Gastroesophageal sphincter (tissue), 4 donors: ENCODE measurements around the gene ARHGEF7. TPM values are rescaled to one million over a fixed set of nuclear protein-coding genes. Genes with fewer than 3 reads are reported as not detected.

Experiments used
- ATAC-seq: fragments of 150-250 bp; one replicate; pipeline ENCODE4 v1.9.1; 2016; ENCODE audit warnings: mild to moderate bottlenecking, moderate library complexity
- H3K27ac ChIP-seq, 4 donors: fragments of 200-600 bp; sonication (generic) in 3 of 4; 1 replicate in 3 of 4; 2 replicates in 1 of 4; pipeline ENCODE4 v1.5.1; 2016 to 2019
- H3K27me3 ChIP-seq: fragments of 200-600 bp; sonication (generic); one replicate; pipeline ENCODE4 v1.5.1; 2019
- H3K36me3 ChIP-seq, 2 donors: fragments of 200-600 bp; sonication (generic); one replicate each; pipeline ENCODE4 v1.5.1; 2019; ENCODE audit warnings: control low read depth in 1 of 2
- H3K4me1 ChIP-seq, 3 donors: fragments of 200-600 bp; sonication (generic); 1 replicate in 2 of 3; 2 replicates in 1 of 3; pipeline ENCODE4 v1.5.1; 2016 to 2019; ENCODE audit warnings: control low read depth in 2 of 3
- H3K4me3 ChIP-seq, 2 donors: fragments of 200-600 bp; sonication (generic); one replicate each; pipeline ENCODE4 v1.5.1; 2019; ENCODE audit warnings: mild to moderate bottlenecking in 1 of 2, moderate library complexity in 1 of 2
- H3K9me3 ChIP-seq, 3 donors: fragments of 200-600 bp; sonication (generic); one replicate each; pipeline ENCODE4 v1.5.1; 2017 to 2019; ENCODE audit warnings: control low read depth in 2 of 3
- EP300 ChIP-seq: sonication (generic); formaldehyde crosslinking; IDR thresholded peaks from one replicate; pipeline ENCODE4 v1.6.1; 2017; ENCODE audit warnings: antibody characterized with exemption, mild to moderate bottlenecking
- POLR2A ChIP-seq, 2 donors: fragments of 450-650 bp; IDR thresholded peaks; one replicate each; pipeline ENCODE4 v1.6.1; 2017; ENCODE audit warnings: antibody characterized with exemption in 2 of 2, mild to moderate bottlenecking in 2 of 2, moderate library complexity in 1 of 2
- POLR2AphosphoS5 ChIP-seq: sonication (generic); formaldehyde crosslinking; IDR thresholded peaks from one replicate; pipeline ENCODE4 v1.6.1; 2017; ENCODE audit warnings: antibody characterized with exemption
- WGBS, 2 donors: methylation state at CpG; one replicate each; pipeline ENCODE4 v1.1.5; 2018; ENCODE audit warnings: low coverage in 1 of 2; 5-methylcytosine and 5-hydroxymethylcytosine counted together
- total RNA-seq, 4 donors: library from RNA; depleted of rRNA; stranded (reverse); fragments of >200 nt; gene quantifications; one replicate each; pipeline ENCODE4 v1.1.0, GENCODE V29; 2016
- TF ChIP-seq, protein P1 (sequence below), 4 experiments: fragments of 200-600 bp in 2 of 4; fragments of 450-650 bp in 2 of 4; sonication (generic) in 1 of 4; IDR thresholded peaks; one replicate each; pipeline ENCODE4 v1.5.1; 2017 to 2019; ENCODE audit warnings: antibody characterized with exemption in 4 of 4, mild to moderate bottlenecking in 2 of 4, moderate library complexity in 2 of 4

ARHGEF7 gene
- total RNA-seq, 4 donors from 2014 or later: 23.3 to 78.6 (median 47.2) TPM

DNA sequence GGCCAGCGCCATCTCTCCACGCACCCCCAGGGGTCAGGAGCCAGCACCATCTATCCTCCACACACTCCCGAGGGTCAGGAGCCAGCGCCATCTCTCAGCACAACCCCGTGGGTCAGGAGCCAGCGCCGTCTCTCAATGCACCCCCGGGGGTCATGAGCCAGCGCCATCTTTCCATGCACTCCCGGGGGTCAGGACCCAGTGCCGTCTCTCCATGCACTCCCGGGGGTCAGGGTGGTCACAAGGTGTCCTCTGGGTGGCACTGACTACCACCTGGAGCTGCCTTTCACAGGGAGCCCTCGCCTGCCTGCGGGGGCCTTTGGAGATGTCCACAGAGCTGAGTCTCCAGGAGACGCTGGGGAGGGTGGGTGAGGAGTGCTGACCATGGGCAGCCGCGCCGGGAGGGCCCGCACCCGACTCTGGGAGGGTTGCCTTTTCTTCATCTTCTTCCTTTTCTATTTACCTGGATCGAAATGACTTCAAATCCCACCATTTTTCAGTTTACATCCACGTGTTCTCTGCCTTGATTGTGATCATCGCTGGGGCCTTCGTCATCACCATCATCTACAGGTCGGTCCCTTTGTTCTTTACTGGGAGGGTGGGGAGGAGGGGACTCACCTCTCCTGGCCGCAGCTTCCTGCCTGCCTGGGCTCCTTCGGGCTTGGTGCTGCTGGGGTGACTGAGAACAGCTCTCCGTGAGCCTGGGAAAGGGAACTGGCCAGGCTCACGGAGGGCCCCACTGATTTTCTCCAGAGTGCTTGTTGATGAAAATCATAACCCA is 224.4 kb downstream of the ARHGEF7 start:
- Histone ChIP-seq H3K36me3 (peaks cover 0 to 10% of the 10 kb centered on the region in 2 donors), H3K4me1 (no peaks in the 10 kb centered on the region), H3K9me3 (no peaks in the 10 kb centered on the region), H3K27ac (no peak overlapping the region), H3K27me3 (no peaks in the 10 kb centered on the region), H3K4me3 (no peak overlapping the region)
- 86 to 93% methylated on average over 6 to 7 of the region's 29 CpGs for WGBS, 2 donors
- TF ChIP-seq EP300: no peak
- ATAC-seq: no peak

DNA sequence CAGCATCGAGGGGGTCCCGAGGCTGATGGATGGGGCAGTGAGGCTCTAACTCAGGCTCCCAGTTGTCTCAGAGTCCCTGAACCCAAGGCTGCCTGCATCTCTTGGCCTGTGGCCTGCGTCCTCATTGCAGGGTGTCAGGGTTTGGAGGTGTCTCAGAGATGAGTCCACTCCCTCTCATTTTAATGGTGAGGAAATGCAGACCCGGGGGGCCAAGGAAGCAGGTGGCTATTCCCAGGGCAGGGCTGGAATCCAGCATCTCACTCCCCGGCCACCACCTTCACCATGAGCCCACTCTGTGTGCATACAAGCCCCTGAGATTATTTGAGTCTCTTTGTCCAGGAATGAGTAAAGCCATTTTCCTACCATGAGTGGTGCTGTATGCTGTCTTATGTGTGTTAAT is 226.8 kb downstream of the ARHGEF7 start:
- TF ChIP-seq POLR2A (IDR thresholded peaks at IDR 0.05): no peak
- TF ChIP-seq EP300: no peak
- TF ChIP-seq, protein P1, sequence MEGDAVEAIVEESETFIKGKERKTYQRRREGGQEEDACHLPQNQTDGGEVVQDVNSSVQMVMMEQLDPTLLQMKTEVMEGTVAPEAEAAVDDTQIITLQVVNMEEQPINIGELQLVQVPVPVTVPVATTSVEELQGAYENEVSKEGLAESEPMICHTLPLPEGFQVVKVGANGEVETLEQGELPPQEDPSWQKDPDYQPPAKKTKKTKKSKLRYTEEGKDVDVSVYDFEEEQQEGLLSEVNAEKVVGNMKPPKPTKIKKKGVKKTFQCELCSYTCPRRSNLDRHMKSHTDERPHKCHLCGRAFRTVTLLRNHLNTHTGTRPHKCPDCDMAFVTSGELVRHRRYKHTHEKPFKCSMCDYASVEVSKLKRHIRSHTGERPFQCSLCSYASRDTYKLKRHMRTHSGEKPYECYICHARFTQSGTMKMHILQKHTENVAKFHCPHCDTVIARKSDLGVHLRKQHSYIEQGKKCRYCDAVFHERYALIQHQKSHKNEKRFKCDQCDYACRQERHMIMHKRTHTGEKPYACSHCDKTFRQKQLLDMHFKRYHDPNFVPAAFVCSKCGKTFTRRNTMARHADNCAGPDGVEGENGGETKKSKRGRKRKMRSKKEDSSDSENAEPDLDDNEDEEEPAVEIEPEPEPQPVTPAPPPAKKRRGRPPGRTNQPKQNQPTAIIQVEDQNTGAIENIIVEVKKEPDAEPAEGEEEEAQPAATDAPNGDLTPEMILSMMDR (IDR thresholded peaks at IDR 0.05): no peak
- no peak for TF ChIP-seq POLR2AphosphoS5
- ATAC-seq: no peak
- no peak overlapping the region for H3K4me3 ChIP-seq
- no peaks in the 10 kb centered on the region for H3K4me1 ChIP-seq
- H3K9me3 ChIP-seq: no peaks in the 10 kb centered on the region
- WGBS, 2 donors: no CpG with 5 or more reads among the region's 5 CpGs
- no peak overlapping the region for H3K27ac ChIP-seq
- H3K36me3 ChIP-seq: peaks cover 0 to 13% of the 10 kb centered on the region in 2 donors
- H3K27me3 ChIP-seq: no peaks in the 10 kb centered on the region

DNA sequence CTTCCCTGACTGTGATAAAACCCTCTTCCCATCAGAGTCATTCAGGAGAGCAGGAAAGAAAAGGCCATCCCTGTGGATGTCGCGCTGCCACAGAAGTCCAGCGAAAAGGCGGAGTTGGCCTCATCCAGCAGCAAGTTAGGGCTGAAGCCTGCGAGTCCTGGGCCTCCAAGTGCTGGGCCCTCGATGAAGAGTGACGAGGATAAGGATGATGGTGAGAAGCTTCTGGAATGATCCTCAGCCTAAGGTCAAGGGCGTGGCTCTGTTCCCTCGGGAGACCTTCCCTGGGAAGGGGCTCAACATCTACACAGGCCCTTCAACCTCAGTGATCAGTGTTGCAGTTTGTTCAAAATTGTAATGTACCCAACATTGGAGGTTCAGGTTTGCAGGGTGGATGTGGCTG is 227.6 kb downstream of the ARHGEF7 start:
- Histone ChIP-seq H3K9me3 (no peaks in the 10 kb centered on the region), H3K36me3 (peaks cover 0 to 13% of the 10 kb centered on the region in 2 donors), H3K27me3 (no peaks in the 10 kb centered on the region), H3K27ac (no peak overlapping the region), H3K4me1 (no peaks in the 10 kb centered on the region), H3K4me3 (no peak overlapping the region)
- no peak for TF ChIP-seq EP300
- no peak for TF ChIP-seq POLR2AphosphoS5
- TF ChIP-seq POLR2A (IDR thresholded peaks at IDR 0.05): no peak
- TF ChIP-seq, protein P1 (IDR thresholded peaks at IDR 0.05): no peak
- ATAC-seq: no peak
- WGBS, 2 donors: 86 to 96% methylated on average over 7 to 8 of the region's 9 CpGs

DNA sequence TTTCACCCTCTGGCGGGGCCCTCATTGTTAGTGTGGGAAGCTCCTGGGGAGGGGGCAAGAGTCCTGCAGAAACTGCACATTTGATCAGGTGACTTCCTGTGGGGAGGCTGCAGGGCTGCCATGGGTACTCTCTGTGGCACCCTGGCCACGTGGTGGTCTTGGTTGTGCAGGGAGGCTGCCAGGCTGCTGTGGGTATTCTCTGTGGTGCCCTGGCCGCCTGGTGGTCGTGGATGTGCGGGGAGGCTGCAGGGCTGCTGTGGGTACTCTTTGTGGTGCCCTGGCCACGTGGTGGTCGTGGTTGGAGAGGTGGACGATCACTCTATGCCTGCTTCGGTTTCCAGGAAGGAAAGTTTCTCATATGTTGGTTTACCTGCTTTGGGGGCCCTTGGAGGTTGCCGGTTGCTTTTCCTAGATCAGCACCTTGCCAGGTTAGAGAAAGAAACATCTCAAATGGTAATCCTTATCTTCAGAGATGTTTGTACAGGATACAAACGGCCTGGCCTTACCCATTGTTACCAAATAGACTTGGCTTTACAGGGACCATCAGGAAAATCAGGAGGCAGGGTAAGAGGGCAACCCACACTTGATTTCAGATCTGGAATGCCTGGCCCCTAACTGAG is 228.2 kb downstream of the ARHGEF7 start:
- no peaks in the 10 kb centered on the region for H3K4me1 ChIP-seq
- H3K27me3 ChIP-seq: no peaks in the 10 kb centered on the region
- 80 to 100% methylated on average over 1 to 2 of the region's 11 CpGs for WGBS, 2 donors
- no peak overlapping the region for H3K27ac ChIP-seq
- H3K9me3 ChIP-seq: no peaks in the 10 kb centered on the region
- TF ChIP-seq, protein P1 (IDR thresholded peaks at IDR 0.05): no peak
- TF ChIP-seq EP300 (no peak), POLR2A (IDR thresholded peaks at IDR 0.05) (no peak), POLR2AphosphoS5 (no peak)
- H3K36me3 ChIP-seq: peaks cover 0 to 13% of the 10 kb centered on the region in 2 donors
- ATAC-seq: no peak
- H3K4me3 ChIP-seq: no peak overlapping the region

DNA sequence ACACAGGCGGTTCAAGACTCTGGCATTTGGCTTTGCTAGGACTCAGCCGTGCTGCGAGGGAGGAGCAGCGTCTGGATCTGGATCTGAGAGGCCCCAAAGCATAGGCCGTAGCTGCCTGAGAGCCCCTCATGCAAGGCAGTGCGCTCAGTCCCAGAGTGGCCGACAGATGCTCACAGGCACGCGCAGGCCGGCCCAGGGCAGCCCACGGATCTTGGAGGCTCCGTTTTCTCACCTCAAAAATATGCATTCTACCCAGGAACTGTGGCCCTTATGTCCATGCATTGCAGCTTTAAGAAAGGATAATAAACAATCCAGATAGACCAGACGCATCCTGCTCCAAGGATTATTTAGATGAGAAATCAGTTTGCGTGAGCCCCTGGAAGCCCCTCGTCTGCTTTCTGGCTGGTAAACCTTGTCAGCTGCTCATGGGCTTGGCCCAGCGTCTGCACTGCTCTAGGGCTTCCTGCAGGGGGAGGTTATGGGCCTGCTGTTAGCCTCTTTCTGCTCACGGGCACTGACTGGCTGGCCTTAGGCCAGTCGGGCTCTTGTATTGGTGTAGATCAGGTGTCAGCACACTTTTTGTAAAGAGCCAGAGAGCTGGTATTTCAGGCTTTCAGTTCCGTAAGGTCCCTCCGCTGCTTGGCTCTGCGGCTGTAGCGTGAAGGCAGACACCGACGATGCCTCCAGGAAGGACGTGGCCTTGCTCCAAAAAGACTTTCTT is 229.5 kb downstream of the ARHGEF7 start:
- H3K4me3 ChIP-seq: no peak overlapping the region
- no peak for TF ChIP-seq EP300
- no peak for TF ChIP-seq POLR2A (IDR thresholded peaks at IDR 0.05)
- 80 to 100% methylated on average over 1 to 2 of the region's 25 CpGs for WGBS, 2 donors
- no peaks in the 10 kb centered on the region for H3K4me1 ChIP-seq
- H3K27ac ChIP-seq: no peak overlapping the region
- no peak for ATAC-seq
- H3K9me3 ChIP-seq: no peaks in the 10 kb centered on the region
- H3K36me3 ChIP-seq: peaks cover 0 to 13% of the 10 kb centered on the region in 2 donors
- no peaks in the 10 kb centered on the region for H3K27me3 ChIP-seq
